Tibial nerve (tissue), 4 donors: ENCODE data around the gene RAP1GAP. TPM values are rescaled to one million over a fixed set of nuclear protein-coding genes. Genes with fewer than 3 reads are reported as not detected.

Experiments used
- DNase-seq, 2 donors: peaks; one replicate each; pipeline ENCODE4 v3.0.0-alpha.2; 2019; ENCODE audit warnings: low spot score in 2 of 2
- H3K27ac ChIP-seq, 4 donors: fragments of 200-600 bp; sonication (generic) in 3 of 4; one replicate each; pipeline ENCODE4 v1.5.1; 2017 to 2019; ENCODE audit warnings: mild to moderate bottlenecking in 1 of 4
- H3K27me3 ChIP-seq, 2 donors: fragments of 200-600 bp; sonication (generic) in 1 of 2; one replicate each; pipeline versions ENCODE4 v1.5.1 to v1.6.0; 2017 to 2019
- H3K36me3 ChIP-seq, 3 donors: fragments of 200-600 bp; sonication (generic); one replicate each; pipeline ENCODE4 v1.5.1; 2018 to 2019
- H3K4me1 ChIP-seq, 4 donors: fragments of 200-600 bp; sonication (generic) in 3 of 4; one replicate each; pipeline ENCODE4 v1.5.1; 2017 to 2019
- H3K4me3 ChIP-seq, 4 donors: fragments of 200-600 bp; sonication (generic) in 3 of 4; one replicate each; pipeline ENCODE4 v1.5.1; 2017 to 2019; ENCODE audit warnings: mild to moderate bottlenecking in 1 of 4, moderate library complexity in 1 of 4
- H3K9me3 ChIP-seq, 4 donors: fragments of 200-600 bp; sonication (generic) in 3 of 4; one replicate each; pipeline ENCODE4 v1.5.1; 2017 to 2019
- EP300 ChIP-seq, 2 donors: sonication (generic); formaldehyde crosslinking; IDR thresholded peaks; one replicate each; pipeline ENCODE4 v1.6.1; 2017; ENCODE audit warnings: antibody characterized with exemption in 2 of 2, mild to moderate bottlenecking in 1 of 2
- POLR2A ChIP-seq, 2 donors: fragments of 450-650 bp; IDR thresholded peaks; one replicate each; pipeline ENCODE4 v1.6.1; 2017; ENCODE audit warnings: antibody characterized with exemption in 2 of 2, mild to moderate bottlenecking in 2 of 2, moderate library complexity in 2 of 2
- WGBS, 2 donors: methylation state at CpG; one replicate each; pipeline ENCODE4 v1.1.5; 2018; 5-methylcytosine and 5-hydroxymethylcytosine counted together
- total RNA-seq, 4 donors: library from RNA; depleted of rRNA; stranded (reverse); fragments of >200 nt; gene quantifications; one replicate each; pipeline ENCODE4 v1.1.0, GENCODE V29; 2016
- TF ChIP-seq, protein P1 (sequence below), 5 experiments: fragments of 200-600 bp in 3 of 5; fragments of 450-650 bp in 2 of 5; sonication (generic) in 3 of 5; IDR thresholded peaks; one replicate each; pipeline ENCODE4 v1.5.1; 2016 to 2019; ENCODE audit warnings: antibody characterized with exemption in 5 of 5, mild to moderate bottlenecking in 3 of 5, moderate library complexity in 2 of 5

Gene RAP1GAP
- total RNA-seq, 4 donors from 2014 or later = 2.4 to 5.1 (median 4.6) TPM

- TF ChIP-seq EP300 (IDR thresholded peaks at IDR 0.05) (no peak), POLR2A (IDR thresholded peaks at IDR 0.05) (no peak)
- TF ChIP-seq, protein P1, sequence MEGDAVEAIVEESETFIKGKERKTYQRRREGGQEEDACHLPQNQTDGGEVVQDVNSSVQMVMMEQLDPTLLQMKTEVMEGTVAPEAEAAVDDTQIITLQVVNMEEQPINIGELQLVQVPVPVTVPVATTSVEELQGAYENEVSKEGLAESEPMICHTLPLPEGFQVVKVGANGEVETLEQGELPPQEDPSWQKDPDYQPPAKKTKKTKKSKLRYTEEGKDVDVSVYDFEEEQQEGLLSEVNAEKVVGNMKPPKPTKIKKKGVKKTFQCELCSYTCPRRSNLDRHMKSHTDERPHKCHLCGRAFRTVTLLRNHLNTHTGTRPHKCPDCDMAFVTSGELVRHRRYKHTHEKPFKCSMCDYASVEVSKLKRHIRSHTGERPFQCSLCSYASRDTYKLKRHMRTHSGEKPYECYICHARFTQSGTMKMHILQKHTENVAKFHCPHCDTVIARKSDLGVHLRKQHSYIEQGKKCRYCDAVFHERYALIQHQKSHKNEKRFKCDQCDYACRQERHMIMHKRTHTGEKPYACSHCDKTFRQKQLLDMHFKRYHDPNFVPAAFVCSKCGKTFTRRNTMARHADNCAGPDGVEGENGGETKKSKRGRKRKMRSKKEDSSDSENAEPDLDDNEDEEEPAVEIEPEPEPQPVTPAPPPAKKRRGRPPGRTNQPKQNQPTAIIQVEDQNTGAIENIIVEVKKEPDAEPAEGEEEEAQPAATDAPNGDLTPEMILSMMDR (IDR thresholded peaks at IDR 0.05) = no peak
- Histone ChIP-seq H3K27ac (peak overlapping the region in 1 of 4 donors; percentile 13), H3K4me3 (no peak overlapping the region), H3K36me3 (peaks cover 0 to 21% (median 0%) of the 10 kb centered on the region in 3 donors), H3K9me3 (no peaks in the 10 kb centered on the region), H3K27me3 (peaks cover 0 to 41% of the 10 kb centered on the region in 2 donors), H3K4me1 (peaks cover 0 to 33% (median 0%) of the 10 kb centered on the region in 4 donors)
- no peak for DNase-seq
- 66 to 81% methylated on average over 10 of the region's 10 CpGs for WGBS, 2 donors
These were observed 45.7 kb downstream of the RAP1GAP start for GRCh38 chr1:21623410-21623961.

DNA sequence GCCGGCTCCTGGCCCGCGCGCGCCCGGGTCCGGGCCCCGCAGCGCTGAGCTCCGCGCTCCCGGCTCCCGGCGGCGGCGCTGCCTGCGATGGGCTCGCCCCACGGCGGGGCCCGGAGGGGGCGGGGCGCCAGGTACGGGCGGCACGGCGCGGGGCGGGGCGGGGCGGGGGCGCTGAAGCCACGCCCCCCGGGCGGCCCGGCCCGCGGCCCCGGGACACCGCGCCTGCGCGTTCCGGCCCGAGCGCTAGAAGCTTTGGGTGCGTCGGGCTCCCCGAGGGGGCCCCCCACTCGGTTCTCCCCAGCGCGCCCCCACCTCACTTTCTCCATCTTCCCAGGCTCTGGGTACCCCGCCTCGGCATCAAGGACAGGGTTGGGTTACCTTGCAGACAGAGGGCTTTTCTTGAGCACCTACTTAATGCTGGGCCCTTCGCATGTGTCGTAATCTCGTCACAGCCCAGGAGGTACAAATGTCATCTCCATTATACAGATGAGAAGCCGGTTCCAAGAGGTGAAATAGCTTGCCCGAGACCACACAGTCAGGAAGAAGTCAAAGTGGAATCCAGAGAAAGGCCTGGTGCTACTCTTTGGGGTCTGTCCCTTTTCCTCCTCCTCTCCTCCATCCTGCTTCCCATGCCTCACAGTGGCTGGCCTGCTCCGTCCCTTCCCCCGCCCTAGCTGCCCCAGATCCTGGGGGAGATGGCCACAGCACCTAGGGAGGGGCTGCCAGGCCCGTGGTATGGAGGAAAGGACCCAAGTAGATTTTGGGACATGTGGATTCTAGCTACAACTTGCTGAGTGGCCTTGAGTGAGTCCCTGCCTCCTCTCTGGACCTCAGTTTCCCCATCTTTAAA lies 46.5 kb downstream of the RAP1GAP start:
- Histone ChIP-seq H3K27ac (peak overlapping the region in 1 of 4 donors; percentile 13), H3K4me1 (peaks cover 0 to 33% (median 0%) of the 10 kb centered on the region in 4 donors), H3K36me3 (peaks cover 0 to 21% (median 0%) of the 10 kb centered on the region in 3 donors), H3K9me3 (no peaks in the 10 kb centered on the region), H3K27me3 (peaks cover 0 to 43% of the 10 kb centered on the region in 2 donors), H3K4me3 (peak overlapping the region in 1 of 4 donors; percentile 26)
- DNase-seq = no peak
- WGBS, 2 donors = 38 to 46% methylated on average over 17 to 20 of the region's 62 CpGs
- TF ChIP-seq POLR2A (IDR thresholded peaks at IDR 0.05) (no peak), EP300 (IDR thresholded peaks at IDR 0.05) (no peak)
- TF ChIP-seq, protein P1 (IDR thresholded peaks at IDR 0.05) = no peak

- no peak for DNase-seq
- whole genome bisulfite sequencing, 2 donors = 41 to 68% methylated on average over 13 of the region's 39 CpGs
- TF ChIP-seq, protein P1 (IDR thresholded peaks at IDR 0.05) = no peak
- TF ChIP-seq EP300 (IDR thresholded peaks at IDR 0.05) = no peak
- Histone ChIP-seq H3K27me3 (peaks cover 0 to 43% of the 10 kb centered on the region in 2 donors), H3K27ac (peak overlapping the region in 1 of 4 donors; percentile 30), H3K4me3 (peak overlapping the region in 2 of 4 donors; percentile 21 to 26), H3K9me3 (no peaks in the 10 kb centered on the region), H3K36me3 (peaks cover 0 to 27% (median 0%) of the 10 kb centered on the region in 3 donors), H3K4me1 (peaks cover 0 to 33% (median 0%) of the 10 kb centered on the region in 4 donors)
These were observed 47.3 kb downstream of the RAP1GAP start for GRCh38 chr1:21621761-21622436.

DNA sequence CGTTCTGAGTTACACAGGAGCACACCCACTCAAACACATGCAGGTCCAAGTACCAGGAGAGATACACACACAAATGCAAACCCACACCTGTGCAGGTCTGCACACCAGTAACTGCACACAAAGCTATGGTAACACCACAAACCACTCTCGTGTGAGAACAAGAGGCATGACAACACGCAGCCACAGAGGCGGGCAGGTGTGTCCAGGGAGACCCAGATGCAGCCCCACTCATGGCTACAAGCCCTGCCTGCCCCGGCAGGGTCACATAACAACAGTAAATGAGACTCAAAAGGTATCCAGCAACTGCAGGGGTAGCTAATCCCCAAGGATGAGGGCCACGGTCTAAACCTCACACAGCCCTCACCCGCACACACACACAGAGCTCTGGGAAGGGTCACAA lies 48.1 kb downstream of the RAP1GAP start:
- DNase-seq = no peak
- Histone ChIP-seq H3K36me3 (peaks cover 0 to 34% (median 0%) of the 10 kb centered on the region in 3 donors), H3K4me1 (peaks cover 0 to 33% (median 0%) of the 10 kb centered on the region in 4 donors), H3K4me3 (no peak overlapping the region), H3K27ac (no peak overlapping the region), H3K27me3 (peaks cover 0 to 43% of the 10 kb centered on the region in 2 donors), H3K9me3 (no peaks in the 10 kb centered on the region)
- TF ChIP-seq, protein P1 (IDR thresholded peaks at IDR 0.05) = no peak
- TF ChIP-seq POLR2A (IDR thresholded peaks at IDR 0.05) (no peak), EP300 (IDR thresholded peaks at IDR 0.05) (no peak)
- WGBS, 2 donors = 55 to 74% methylated on average over 6 to 7 of the region's 7 CpGs
